Kidney (tissue), 14 donors: ENCODE results near the gene EPS8. TPM values are rescaled to one million over a fixed set of nuclear protein-coding genes. Genes with fewer than 3 reads are reported as not detected.

Source experiments
- DNase-seq, 5 donors: peaks; one replicate each; pipeline ENCODE4 v3.0.0-alpha.2; 2013 to 2020
- FAIRE-seq: peaks from 2 replicates; lab custom pipeline; 2012; peaks lifted over from hg19 to GRCh38; lab: Jason Lieb, UNC
- H3K27ac ChIP-seq, 2 donors: one replicate each; pipeline ENCODE4 v1.7.0; 2013; ENCODE audit warnings: low read depth in 2 of 2, low read length in 2 of 2, inconsistent platforms in 1 of 2
- H3K27me3 ChIP-seq: one replicate; pipeline ENCODE4 v1.7.1; 2013; ENCODE audit warnings: low read length, inconsistent platforms; ENCODE audit not compliant: control insufficient read depth, insufficient read depth
- H3K36me3 ChIP-seq, 3 donors: one replicate each; pipeline versions ENCODE4 v1.7.0 to v1.7.1; 2013; ENCODE audit warnings: low read length in 3 of 3, control low read depth in 1 of 3, inconsistent platforms in 1 of 3; ENCODE audit not compliant: insufficient read depth in 3 of 3, control insufficient read depth in 2 of 3
- H3K4me1 ChIP-seq, 3 donors: one replicate each; pipeline versions ENCODE4 v1.7.0 to v1.7.1; 2013; ENCODE audit warnings: low read length in 3 of 3, inconsistent platforms in 1 of 3, low read depth in 1 of 3; ENCODE audit not compliant: control insufficient read depth in 2 of 3, insufficient read depth in 2 of 3
- H3K4me3 ChIP-seq, 3 donors: one replicate each; pipeline versions ENCODE4 v1.7.0 to v1.8.1; 2013; ENCODE audit warnings: low read length in 3 of 3, control low read depth in 1 of 3, inconsistent platforms in 1 of 3
- H3K9ac ChIP-seq, 3 donors: one replicate each; pipeline versions ENCODE4 v1.7.0 to v1.7.1; 2013; ENCODE audit warnings: low read length in 3 of 3, control low read depth in 1 of 3, inconsistent platforms in 1 of 3
- H3K9me3 ChIP-seq, 3 donors: one replicate each; pipeline versions ENCODE4 v1.7.0 to v1.7.1; 2013; ENCODE audit warnings: low read length in 3 of 3, control low read depth in 1 of 3, inconsistent platforms in 1 of 3; ENCODE audit not compliant: control insufficient read depth in 2 of 3, insufficient read depth in 1 of 3
- intact Hi-C: fragments of 100-400 bp; cut with DNase I; formaldehyde crosslinking; loops from one replicate; pipeline ENCODE4 v1.11.1; 2022
- polyA plus RNA-seq: library from polyadenylated mRNA; stranded (reverse); fragments of 350-450 nt; fragmentation: Illumina TruSeq; extraction: RNeasy Lipid Tissue Mini Kit (QIAGEN cat#74804); gene quantifications from one replicate; pipeline ENCODE4 v1.2.3, GENCODE V29; 2014; ENCODE audit warnings: low read depth, low replicate concordance; ENCODE audit not compliant: insufficient read depth
- total RNA-seq: library from RNA; stranded (reverse); fragmentation: NEBNext Ultra II Directional; extraction: Animal tissue kit (Norgen Biotek cat#: 25700); gene quantifications from one replicate; pipeline ENCODE4 v1.2.1, GENCODE V29; 2021
- TF ChIP-seq, protein P1 (sequence below): IDR thresholded peaks from 3 replicates; pipeline ENCODE4 v1.5.1; 2012; ENCODE audit warnings: mild to moderate bottlenecking, moderate library complexity, borderline replicate concordance; ENCODE audit not compliant: insufficient read depth; ENCODE audit errors: extremely low read depth
- donor health status: control.
- donor health status: control.
- donor health status: control.
- donor health status: control.
- donor health status: control.
- donor health status: DM: yes; HTN: yes; CAD: no.
- donor health status: Normal renal cell carcinoma (clear cell type).

Gene EPS8
- total and polyA plus RNA-seq, 2 donors from 2014 or later: 33.9 to 80.3 TPM

DNA sequence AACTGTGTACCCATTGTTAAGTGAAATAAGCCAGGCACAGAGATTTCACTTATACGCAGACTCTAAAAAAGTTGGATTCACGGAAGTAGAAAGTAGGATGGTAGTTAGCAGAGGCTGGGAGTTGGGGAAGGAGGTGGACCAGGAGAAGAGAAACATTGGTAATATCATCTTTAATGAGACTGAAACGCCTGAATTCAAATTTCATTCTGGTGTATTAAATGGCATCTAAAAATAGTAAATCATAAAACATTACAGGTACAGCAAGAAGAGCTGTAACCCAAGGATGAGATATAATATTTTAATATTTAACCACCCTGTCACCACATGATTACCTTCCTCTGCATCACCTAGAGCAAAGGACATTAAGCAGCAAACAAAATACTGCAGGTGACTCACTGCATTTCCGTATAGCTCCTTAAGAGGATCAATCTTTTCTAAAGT, 99.4 kb downstream of the EPS8 start:
- no peak overlapping the region for H3K9ac ChIP-seq
- no peaks in the 10 kb centered on the region for H3K36me3 ChIP-seq
- no peak overlapping the region for H3K4me3 ChIP-seq
- intact Hi-C loops: no loop called here
- peaks cover 2 to 9% (median 3%) of the 10 kb centered on the region in 3 donors for H3K4me1 ChIP-seq
- H3K27ac ChIP-seq: no peak overlapping the region
- FAIRE-seq: no peak
- no peaks in the 10 kb centered on the region for H3K27me3 ChIP-seq
- no peak for DNase-seq
- TF ChIP-seq, protein P1, sequence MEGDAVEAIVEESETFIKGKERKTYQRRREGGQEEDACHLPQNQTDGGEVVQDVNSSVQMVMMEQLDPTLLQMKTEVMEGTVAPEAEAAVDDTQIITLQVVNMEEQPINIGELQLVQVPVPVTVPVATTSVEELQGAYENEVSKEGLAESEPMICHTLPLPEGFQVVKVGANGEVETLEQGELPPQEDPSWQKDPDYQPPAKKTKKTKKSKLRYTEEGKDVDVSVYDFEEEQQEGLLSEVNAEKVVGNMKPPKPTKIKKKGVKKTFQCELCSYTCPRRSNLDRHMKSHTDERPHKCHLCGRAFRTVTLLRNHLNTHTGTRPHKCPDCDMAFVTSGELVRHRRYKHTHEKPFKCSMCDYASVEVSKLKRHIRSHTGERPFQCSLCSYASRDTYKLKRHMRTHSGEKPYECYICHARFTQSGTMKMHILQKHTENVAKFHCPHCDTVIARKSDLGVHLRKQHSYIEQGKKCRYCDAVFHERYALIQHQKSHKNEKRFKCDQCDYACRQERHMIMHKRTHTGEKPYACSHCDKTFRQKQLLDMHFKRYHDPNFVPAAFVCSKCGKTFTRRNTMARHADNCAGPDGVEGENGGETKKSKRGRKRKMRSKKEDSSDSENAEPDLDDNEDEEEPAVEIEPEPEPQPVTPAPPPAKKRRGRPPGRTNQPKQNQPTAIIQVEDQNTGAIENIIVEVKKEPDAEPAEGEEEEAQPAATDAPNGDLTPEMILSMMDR: no peak
- H3K9me3 ChIP-seq: no peaks in the 10 kb centered on the region

DNA sequence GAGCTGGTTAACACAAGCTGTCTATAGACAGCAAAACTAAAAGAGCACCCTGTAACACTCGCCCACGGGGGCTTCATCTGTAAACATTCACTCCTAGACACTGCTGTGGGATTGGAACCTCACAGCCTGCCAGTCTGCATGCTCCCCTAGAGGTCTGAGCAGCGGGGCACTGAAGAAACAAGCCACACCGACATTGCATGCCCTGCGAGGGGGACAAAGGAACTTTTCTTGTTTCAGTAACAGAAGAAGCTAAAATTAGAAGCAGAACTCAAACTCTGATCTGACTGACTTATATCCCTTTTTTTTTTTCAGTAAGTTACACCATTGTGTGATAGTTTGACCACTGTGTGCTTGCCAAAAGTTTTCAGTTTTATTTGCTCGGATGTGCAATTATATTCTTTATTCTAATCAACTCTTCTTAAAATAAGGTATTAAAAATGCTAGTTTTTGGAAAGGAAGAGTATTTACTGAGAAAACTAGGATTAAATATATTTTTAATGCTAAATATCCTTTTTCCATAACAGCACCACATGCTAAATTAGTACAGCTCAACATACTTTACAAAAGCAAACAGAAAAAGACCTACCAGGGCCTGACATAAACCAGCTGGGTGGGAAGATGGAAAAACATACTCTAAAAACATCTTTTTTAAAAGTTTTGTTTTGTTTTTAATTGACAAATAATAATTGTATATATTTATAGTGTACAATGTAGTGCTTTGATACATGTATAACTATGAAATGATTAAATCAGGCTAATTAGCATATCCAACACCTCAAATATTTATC, 100.2 kb downstream of the EPS8 start:
- FAIRE-seq: no peak
- TF ChIP-seq, protein P1: no peak
- DNase-seq: peak in 2 of 5 donors; percentile 14 to 56
- peaks cover 2 to 9% (median 3%) of the 10 kb centered on the region in 3 donors for H3K4me1 ChIP-seq
- no peaks in the 10 kb centered on the region for H3K36me3 ChIP-seq
- intact Hi-C loops: no loop called here
- H3K9ac ChIP-seq: no peak overlapping the region
- H3K9me3 ChIP-seq: no peaks in the 10 kb centered on the region
- peak overlapping the region in 1 of 2 donors; percentile 50 for H3K27ac ChIP-seq
- no peak overlapping the region for H3K4me3 ChIP-seq
- H3K27me3 ChIP-seq: no peaks in the 10 kb centered on the region

DNA sequence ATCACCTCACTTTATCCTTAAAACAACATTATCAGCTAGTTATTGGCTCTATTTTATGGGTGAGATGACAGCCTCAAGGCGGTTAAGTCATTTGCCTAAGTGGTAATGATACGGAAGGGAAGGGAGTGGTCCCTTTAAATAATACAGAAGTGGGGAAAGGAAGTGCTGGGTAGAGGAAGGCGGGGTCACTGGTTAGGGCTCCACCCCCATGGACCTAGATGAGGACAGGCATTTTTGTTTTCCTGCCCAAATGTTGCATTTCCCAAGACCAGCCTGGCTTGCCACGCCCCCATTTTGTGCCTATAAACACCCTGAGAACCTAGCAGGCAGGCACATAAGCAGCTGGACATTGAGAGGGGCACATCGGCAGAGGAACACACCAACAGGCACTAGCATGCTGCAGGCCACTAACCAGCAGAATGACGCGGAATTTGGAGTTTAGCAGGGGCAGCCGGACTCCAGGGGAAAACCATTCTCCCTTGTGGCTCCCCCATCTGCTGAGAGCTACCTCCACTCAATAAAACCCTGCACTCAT, 100.9 kb downstream of the EPS8 start:
- Histone ChIP-seq H3K27ac (peak overlapping the region in 1 of 2 donors; percentile 50), H3K36me3 (no peaks in the 10 kb centered on the region), H3K4me3 (no peak overlapping the region), H3K4me1 (peaks cover 2 to 9% (median 3%) of the 10 kb centered on the region in 3 donors), H3K9me3 (no peaks in the 10 kb centered on the region), H3K9ac (no peak overlapping the region), H3K27me3 (no peaks in the 10 kb centered on the region)
- intact Hi-C loops: no loop called here
- FAIRE-seq (no peak), DNase-seq (peak in 1 of 5 donors; percentile 39)
- TF ChIP-seq, protein P1: no peak
